CD4-positive, CD25-positive, alpha-beta regulatory T cell (primary cell): ENCODE results near the gene CD226. TPM values are rescaled to one million over a fixed set of nuclear protein-coding genes. Genes with fewer than 3 reads are reported as not detected.

ENCODE experiments used
- ATAC-seq, 2 donors: fragments of 150-1000 bp; cut with Tn5 transposase; one replicate each; pipeline ENCODE4 v1.10.0; 2021; ENCODE audit warnings: low read depth in 2 of 2, moderate number of reproducible peaks in 2 of 2, moderate library complexity in 1 of 2
- DNase-seq, 3 donors: peaks; one replicate each; pipeline versions ENCODE4 v3.0.0 to v3.0.0-alpha.2; 2012 to 2022; ENCODE audit warnings: mixed read lengths in 1 of 3
- H3K27ac ChIP-seq: one replicate; pipeline ENCODE4 v1.7.0; 2013; ENCODE audit warnings: mild to moderate bottlenecking, low read length; ENCODE audit not compliant: insufficient read depth, poor library complexity, severe bottlenecking
- H3K27me3 ChIP-seq: one replicate; pipeline ENCODE4 v1.7.0; 2013; ENCODE audit warnings: low read length; ENCODE audit not compliant: control insufficient read depth, insufficient read depth
- H3K36me3 ChIP-seq: one replicate; pipeline ENCODE4 v1.7.0; 2013; ENCODE audit warnings: mild to moderate bottlenecking, low read length, moderate library complexity; ENCODE audit not compliant: control insufficient read depth, insufficient read depth
- H3K4me1 ChIP-seq: 2 replicates; pipeline ENCODE4 v1.7.0; 2013; ENCODE audit warnings: mild to moderate bottlenecking, low read length; ENCODE audit not compliant: insufficient read depth, control insufficient read depth, poor library complexity, severe bottlenecking
- H3K4me3 ChIP-seq: one replicate; pipeline ENCODE4 v1.7.0; 2013; ENCODE audit warnings: low read depth, mild to moderate bottlenecking, low read length, moderate library complexity
- H3K9me3 ChIP-seq, 2 experiments: 1 replicate in 1 of 2; 2 replicates in 1 of 2; pipeline ENCODE4 v1.7.0; 2013; ENCODE audit warnings: low read length in 2 of 2, mild to moderate bottlenecking in 1 of 2, moderate library complexity in 1 of 2; ENCODE audit not compliant: control insufficient read depth in 2 of 2
- H3K27ac Mint-ChIP-seq, 3 donors: one replicate each; pipeline ENCODE4 v1.8.0; 2020 to 2022; ENCODE audit warnings: mild to moderate bottlenecking in 3 of 3, mixed read lengths in 3 of 3, moderate library complexity in 2 of 3
- H3K27me3 Mint-ChIP-seq: one replicate; pipeline ENCODE4 v1.8.0; 2022; ENCODE audit warnings: mild to moderate bottlenecking, mixed read lengths
- H3K36me3 Mint-ChIP-seq: one replicate; pipeline ENCODE4 v1.8.0; 2020; ENCODE audit warnings: mixed read lengths
- H3K4me1 Mint-ChIP-seq, 4 donors: one replicate each; pipeline ENCODE4 v1.8.0; 2020 to 2022; ENCODE audit warnings: mixed read lengths in 4 of 4, mild to moderate bottlenecking in 1 of 4
- H3K4me3 Mint-ChIP-seq, 4 donors: one replicate each; pipeline ENCODE4 v1.8.0; 2020 to 2022; ENCODE audit warnings: mild to moderate bottlenecking in 4 of 4, mixed read lengths in 4 of 4, moderate library complexity in 3 of 4
- H3K9me3 Mint-ChIP-seq, 7 donors: one replicate each; pipeline ENCODE4 v1.8.0; 2020 to 2022; ENCODE audit warnings: mixed read lengths in 7 of 7, mild to moderate bottlenecking in 3 of 7, moderate library complexity in 2 of 7
- polyA plus RNA-seq, 4 donors: library from polyadenylated mRNA; unstranded; fragments of 300-500 nt; fragmentation: Illumina TruSeq; gene quantifications; one replicate each; pipeline ENCODE4 v1.2.3, GENCODE V29; 2021
- total RNA-seq: library from RNA; stranded (reverse); gene quantifications from one replicate; pipeline ENCODE4 v1.2.3, GENCODE V29; 2022

The CD226 gene
- total and polyA plus RNA-seq, 5 donors from 2014 or later: 14.8 to 65.1 (median 15.6) TPM

DNA sequence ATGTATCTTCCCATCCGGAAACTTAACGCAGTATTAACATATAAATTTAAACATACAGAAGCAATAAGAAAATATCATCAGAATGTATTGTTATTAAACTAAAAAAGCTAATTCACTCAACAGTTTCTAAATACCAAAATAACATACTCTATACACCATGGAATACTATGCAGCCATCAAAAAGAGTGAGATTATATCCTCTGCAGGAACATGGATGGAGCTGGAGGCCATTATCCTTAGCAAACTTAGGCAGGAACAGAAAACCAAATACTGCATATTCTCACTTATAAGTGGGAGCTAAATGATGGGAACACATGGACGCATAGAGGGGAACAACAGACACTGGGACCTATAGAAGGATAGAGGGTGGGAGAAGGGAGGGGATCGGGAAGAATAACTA is 127.1 kb downstream of the CD226 start:
- Histone ChIP-seq H3K4me1 (no peaks in the 10 kb centered on the region), H3K27me3 (no peaks in the 10 kb centered on the region), H3K4me3 (no peak overlapping the region), H3K9me3 (no peaks in the 10 kb centered on the region), H3K36me3 (no peaks in the 10 kb centered on the region), H3K27ac (no peak overlapping the region)
- ATAC-seq (no peak), DNase-seq (no peak)
- no peaks in the 10 kb centered on the region for H3K4me1 Mint-ChIP-seq
- no peaks in the 10 kb centered on the region for H3K36me3 Mint-ChIP-seq
- peaks cover 0 to 3% (median 2%) of the 10 kb centered on the region in 7 donors for H3K9me3 Mint-ChIP-seq
- H3K4me3 Mint-ChIP-seq: no peak overlapping the region
- no peak overlapping the region for H3K27ac Mint-ChIP-seq
- no peaks in the 10 kb centered on the region for H3K27me3 Mint-ChIP-seq

DNA sequence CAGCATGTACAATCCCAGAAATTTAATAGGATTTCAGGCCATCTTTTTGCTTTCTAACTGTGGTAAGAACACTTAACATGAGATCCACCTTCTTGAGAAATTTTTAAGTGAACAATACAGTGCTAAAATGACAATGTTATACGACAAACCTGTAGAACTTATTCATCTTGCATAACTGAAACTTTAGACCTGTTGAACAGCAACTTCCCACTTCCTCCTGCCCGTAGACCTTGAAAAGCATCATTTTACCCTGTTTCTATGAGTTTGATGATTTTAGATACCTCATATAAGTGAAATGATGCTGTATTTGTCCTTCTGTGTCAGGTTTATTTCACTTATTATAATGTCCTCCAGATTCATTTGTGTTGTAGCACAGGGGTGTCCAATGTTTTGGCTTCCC is 128.2 kb downstream of the CD226 start:
- Histone ChIP-seq H3K9me3 (no peaks in the 10 kb centered on the region), H3K4me3 (no peak overlapping the region), H3K27ac (no peak overlapping the region), H3K36me3 (no peaks in the 10 kb centered on the region), H3K4me1 (no peaks in the 10 kb centered on the region), H3K27me3 (no peaks in the 10 kb centered on the region)
- no peaks in the 10 kb centered on the region for H3K27me3 Mint-ChIP-seq
- no peak for ATAC-seq
- no peaks in the 10 kb centered on the region for H3K4me1 Mint-ChIP-seq
- H3K4me3 Mint-ChIP-seq: no peak overlapping the region
- H3K27ac Mint-ChIP-seq: no peak overlapping the region
- H3K36me3 Mint-ChIP-seq: no peaks in the 10 kb centered on the region
- no peak for DNase-seq
- H3K9me3 Mint-ChIP-seq: peaks cover 0 to 3% (median 2%) of the 10 kb centered on the region in 7 donors

DNA sequence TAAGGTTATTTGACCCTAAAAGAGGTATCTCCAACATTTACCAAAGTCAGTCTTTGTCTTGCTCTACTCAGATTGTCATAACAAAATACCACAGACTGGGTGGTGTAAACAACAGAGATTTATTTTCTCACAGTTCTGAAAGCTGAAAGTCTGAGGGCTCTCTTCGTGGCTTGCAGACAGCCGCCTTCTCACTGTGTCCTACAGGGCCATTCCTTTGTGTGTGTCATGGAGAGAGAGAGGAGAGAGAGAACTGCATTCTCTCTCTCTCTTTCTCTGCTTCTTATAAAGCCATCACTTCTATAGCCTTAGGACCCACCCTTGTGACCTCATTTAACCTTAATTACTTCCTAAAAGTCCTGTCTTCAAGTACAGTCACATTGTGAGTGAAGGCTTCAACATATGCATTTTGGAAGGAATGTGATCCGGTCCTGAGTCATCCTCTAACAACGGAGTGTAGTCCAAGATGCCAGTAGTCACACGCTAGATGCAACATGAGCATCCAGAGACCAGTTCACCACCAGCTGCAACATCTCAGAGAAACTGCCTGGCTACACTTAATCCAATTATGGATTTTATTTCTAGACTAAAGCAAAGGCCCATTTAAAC is 130.2 kb downstream of the CD226 start:
- Histone ChIP-seq H3K27me3 (no peaks in the 10 kb centered on the region), H3K9me3 (no peaks in the 10 kb centered on the region), H3K27ac (no peak overlapping the region), H3K4me1 (no peaks in the 10 kb centered on the region), H3K36me3 (no peaks in the 10 kb centered on the region), H3K4me3 (no peak overlapping the region)
- Mint-ChIP-seq H3K4me3 (no peak overlapping the region), H3K4me1 (no peaks in the 10 kb centered on the region), H3K36me3 (no peaks in the 10 kb centered on the region), H3K9me3 (peaks cover 0 to 3% (median 2%) of the 10 kb centered on the region in 7 donors), H3K27me3 (no peaks in the 10 kb centered on the region), H3K27ac (no peak overlapping the region)
- ATAC-seq: no peak
- DNase-seq: no peak

DNA sequence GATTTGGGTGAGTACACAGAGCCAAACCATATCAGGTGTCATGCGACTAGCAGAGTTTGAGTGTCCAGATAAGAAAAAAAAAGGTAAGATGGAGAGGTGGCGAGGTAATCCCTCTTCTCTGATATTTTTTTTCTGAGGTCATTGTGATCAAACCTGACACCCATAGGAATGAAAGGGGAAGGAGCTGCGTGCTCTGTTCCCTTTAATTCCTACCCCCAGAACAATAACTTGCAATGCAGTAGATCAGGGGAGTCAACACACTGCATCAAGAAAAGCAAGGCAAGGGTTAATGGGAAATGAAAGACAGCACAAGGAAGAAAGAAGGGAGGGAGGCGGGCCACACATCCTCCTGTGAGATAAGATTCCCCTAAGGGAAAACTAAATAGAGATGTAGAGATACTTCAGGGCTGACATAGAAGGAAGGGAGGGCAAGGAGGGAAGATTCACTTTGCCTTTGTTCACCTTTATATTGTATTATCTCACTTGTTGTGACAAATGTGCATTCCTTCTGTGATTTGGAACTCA is 132.8 kb downstream of the CD226 start:
- H3K9me3 ChIP-seq: no peaks in the 10 kb centered on the region
- no peaks in the 10 kb centered on the region for H3K36me3 Mint-ChIP-seq
- H3K27ac ChIP-seq: no peak overlapping the region
- H3K4me3 Mint-ChIP-seq: no peak overlapping the region
- no peaks in the 10 kb centered on the region for H3K4me1 ChIP-seq
- no peak overlapping the region for H3K27ac Mint-ChIP-seq
- H3K36me3 ChIP-seq: no peaks in the 10 kb centered on the region
- DNase-seq (no peak), ATAC-seq (no peak)
- H3K4me3 ChIP-seq: no peak overlapping the region
- H3K9me3 Mint-ChIP-seq: peaks cover 0 to 2% (median 0%) of the 10 kb centered on the region in 7 donors
- H3K4me1 Mint-ChIP-seq: peaks cover 0 to 4% (median 0%) of the 10 kb centered on the region in 4 donors
- H3K27me3 Mint-ChIP-seq: no peaks in the 10 kb centered on the region
- H3K27me3 ChIP-seq: no peaks in the 10 kb centered on the region

DNA sequence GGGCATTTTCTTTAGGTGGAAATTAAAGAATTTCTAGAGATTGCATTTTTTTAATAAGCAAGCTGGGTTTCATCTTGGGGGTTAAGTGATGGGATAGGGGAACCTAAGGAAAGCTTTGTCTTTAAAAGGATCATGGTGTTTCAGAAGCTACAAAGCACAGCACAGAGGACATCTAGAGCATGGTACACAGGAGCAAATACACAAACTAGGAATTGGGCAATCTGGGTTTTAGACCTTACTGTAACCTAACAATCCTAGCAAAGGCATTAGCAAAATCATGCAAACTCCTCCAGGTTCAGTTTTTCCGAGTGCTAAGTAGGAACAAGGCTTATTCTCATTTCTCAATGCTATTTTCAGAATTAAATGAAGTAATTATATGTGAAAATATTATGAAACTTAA is 134.1 kb downstream of the CD226 start:
- Mint-ChIP-seq H3K36me3 (no peaks in the 10 kb centered on the region), H3K27me3 (peaks cover 5% of the 10 kb centered on the region), H3K4me1 (peaks cover 0 to 4% (median 0%) of the 10 kb centered on the region in 4 donors), H3K27ac (no peak overlapping the region), H3K4me3 (no peak overlapping the region), H3K9me3 (peaks cover 0 to 2% (median 0%) of the 10 kb centered on the region in 7 donors)
- Histone ChIP-seq H3K36me3 (no peaks in the 10 kb centered on the region), H3K27ac (no peak overlapping the region), H3K9me3 (no peaks in the 10 kb centered on the region), H3K27me3 (no peaks in the 10 kb centered on the region), H3K4me1 (no peaks in the 10 kb centered on the region), H3K4me3 (no peak overlapping the region)
- ATAC-seq (no peak), DNase-seq (no peak)

DNA sequence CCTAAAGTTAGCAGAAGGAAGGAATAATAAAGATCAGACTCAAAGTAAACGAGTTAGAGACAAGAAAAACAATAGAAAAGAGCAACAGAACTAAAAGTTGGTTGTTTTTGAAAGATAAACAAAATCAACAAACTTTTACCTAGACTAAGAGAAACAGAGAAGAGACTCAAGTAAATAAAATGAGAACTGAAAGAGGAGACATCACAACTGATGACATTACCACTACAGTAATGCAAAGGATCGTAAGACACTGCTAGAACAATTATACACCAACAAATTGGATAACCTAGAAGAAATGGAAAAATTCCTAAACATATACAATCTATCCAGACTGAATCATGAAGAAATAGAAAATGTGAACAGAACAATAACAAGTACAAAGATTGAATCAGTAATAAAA is 139.3 kb downstream of the CD226 start:
- Histone ChIP-seq H3K27me3 (no peaks in the 10 kb centered on the region), H3K9me3 (no peaks in the 10 kb centered on the region), H3K36me3 (no peaks in the 10 kb centered on the region), H3K4me1 (no peaks in the 10 kb centered on the region), H3K27ac (no peak overlapping the region), H3K4me3 (no peak overlapping the region)
- ATAC-seq (no peak), DNase-seq (no peak)
- Mint-ChIP-seq H3K36me3 (no peaks in the 10 kb centered on the region), H3K27ac (no peak overlapping the region), H3K9me3 (peaks cover 0 to 6% (median 0%) of the 10 kb centered on the region in 7 donors), H3K4me3 (no peak overlapping the region), H3K4me1 (peaks cover 0 to 5% (median 3%) of the 10 kb centered on the region in 4 donors), H3K27me3 (peaks cover 5% of the 10 kb centered on the region)

DNA sequence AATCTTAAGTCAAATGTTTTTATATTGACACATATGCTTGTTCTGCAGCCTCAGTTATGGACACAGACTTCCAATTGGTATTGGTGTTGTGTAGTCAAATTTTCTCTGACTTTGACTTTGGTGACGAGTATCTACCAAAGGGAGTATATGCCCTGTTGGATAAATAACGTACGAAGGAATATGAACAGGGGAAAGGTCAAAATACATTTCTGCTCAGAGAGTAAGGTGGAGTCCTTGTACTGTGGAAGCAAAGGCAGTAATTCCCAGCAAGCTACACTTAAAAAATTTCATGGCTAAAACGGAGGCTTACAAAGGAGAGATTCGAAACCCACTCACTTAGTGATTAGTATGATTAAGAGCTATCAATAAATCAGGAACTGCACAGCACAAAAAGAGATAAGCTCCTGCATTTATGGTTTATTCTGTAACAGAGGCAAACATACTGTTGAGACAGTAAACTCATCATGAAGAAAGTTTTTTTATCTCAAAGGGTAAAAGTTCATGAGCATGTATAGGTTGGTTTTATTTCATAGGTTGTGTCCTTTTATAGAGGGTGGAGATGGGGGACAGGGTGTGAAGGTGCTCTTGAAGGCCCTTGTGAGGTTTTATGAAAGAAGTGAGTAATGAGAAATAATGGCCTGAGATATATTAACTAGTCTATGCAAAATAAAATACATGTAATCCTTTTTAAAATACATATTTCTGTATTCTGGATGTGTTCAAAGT is 142.7 kb downstream of the CD226 start:
- peaks cover 5% of the 10 kb centered on the region for H3K27me3 Mint-ChIP-seq
- no peak for ATAC-seq
- Histone ChIP-seq H3K27ac (no peak overlapping the region), H3K4me1 (no peaks in the 10 kb centered on the region), H3K9me3 (no peaks in the 10 kb centered on the region), H3K4me3 (no peak overlapping the region), H3K36me3 (no peaks in the 10 kb centered on the region), H3K27me3 (no peaks in the 10 kb centered on the region)
- no peak overlapping the region for H3K27ac Mint-ChIP-seq
- H3K9me3 Mint-ChIP-seq: peaks cover 0 to 4% (median 0%) of the 10 kb centered on the region in 7 donors
- DNase-seq: no peak
- H3K4me3 Mint-ChIP-seq: no peak overlapping the region
- peaks cover 0 to 5% (median under 1%) of the 10 kb centered on the region in 4 donors for H3K4me1 Mint-ChIP-seq
- H3K36me3 Mint-ChIP-seq: no peaks in the 10 kb centered on the region
